Esophagus muscularis mucosa (tissue), 3 donors: ENCODE data around the gene SMIM44.
A peak's percentile ranks its signal among the peaks of the same experiment; 100 is the strongest.

Experiments
- CTCF ChIP-seq, 3 experiments: fragments of 200-600 bp in 2 of 3; fragments of 450-650 bp in 1 of 3; sonication (generic) in 2 of 3; IDR thresholded peaks; one replicate each; pipeline ENCODE4 v1.5.1; 2017 to 2019; ENCODE audit warnings: antibody characterized with exemption in 3 of 3, mild to moderate bottlenecking in 2 of 3, moderate library complexity in 1 of 3
- POLR2A ChIP-seq: fragments of 450-650 bp; IDR thresholded peaks from one replicate; pipeline ENCODE4 v1.6.1; 2017; ENCODE audit warnings: antibody characterized with exemption, moderate library complexity, mild to moderate bottlenecking, low read depth

- TF ChIP-seq CTCF (IDR thresholded peaks at IDR 0.05) (peak; percentile 32 to 53 (median 46)), POLR2A (no peak)
Observed at GRCh38 chr19:3440082-3440481, 43.2 kb downstream of the SMIM44 start.
